ENCODE measurements around the gene SIK2. TPM values are rescaled to one million over a fixed set of nuclear protein-coding genes. Genes with fewer than 3 reads are reported as not detected.
"Not testable (repeated sequence)": the region's sequence is repeated elsewhere in the genome, so short reads cannot be mapped to it uniquely, and the experiment has no call there.

SIK2 gene
- total RNA-seq, 1 experiment from 2014 or later = 7.7 TPM

- no peak for DNase-seq (ENCODE audit: low spot score)
Observed at GRCh38 chr11:111698852-111699559, 96.8 kb downstream of the SIK2 start.

- no peak for DNase-seq (ENCODE audit: low spot score)
Observed at GRCh38 chr11:111699579-111700156, 97.4 kb downstream of the SIK2 start.

GRCh38 chr11:111700162-111700561 is 97.9 kb downstream of the SIK2 start:
- DNase-seq (ENCODE audit: low spot score) = no peak

- no peak for DNase-seq (ENCODE audit: low spot score)
Observed at GRCh38 chr11:111702623-111703022, 100.4 kb downstream of the SIK2 start.

- DNase-seq (ENCODE audit: low spot score) = no peak
Observed at GRCh38 chr11:111703576-111703975, 101.3 kb downstream of the SIK2 start.

- peak; percentile 78 for DNase-seq (ENCODE audit: low spot score)
Observed at GRCh38 chr11:111707039-111707690, 104.9 kb downstream of the SIK2 start.

GRCh38 chr11:111707691-111708067 is 105.4 kb downstream of the SIK2 start:
- DNase-seq (ENCODE audit: low spot score) = no peak

- no peak for DNase-seq (ENCODE audit: low spot score)
Observed at GRCh38 chr11:111714522-111714921, 112.3 kb downstream of the SIK2 start.

GRCh38 chr11:111715142-111715816 is 113.0 kb downstream of the SIK2 start:
- no peak for DNase-seq (ENCODE audit: low spot score)

- not testable (repeated sequence) for DNase-seq (ENCODE audit: low spot score)
Observed at GRCh38 chr11:111717660-111718059, 115.4 kb downstream of the SIK2 start.

- DNase-seq (ENCODE audit: low spot score) = peak; percentile 87
Observed at GRCh38 chr11:111718436-111718835, 116.2 kb downstream of the SIK2 start.

- no peak for DNase-seq (ENCODE audit: low spot score)
Observed at GRCh38 chr11:111718859-111719258, 116.6 kb downstream of the SIK2 start.

- no peak for DNase-seq (ENCODE audit: low spot score)
Observed at GRCh38 chr11:111719379-111719778, 117.1 kb downstream of the SIK2 start.

GRCh38 chr11:111720801-111721494 is 118.7 kb downstream of the SIK2 start:
- DNase-seq (ENCODE audit: low spot score) = no peak

- no peak for DNase-seq (ENCODE audit: low spot score)
Observed at GRCh38 chr11:111722501-111722900, 120.3 kb downstream of the SIK2 start.

- no peak for DNase-seq (ENCODE audit: low spot score)
Observed at GRCh38 chr11:111723595-111723994, 121.3 kb downstream of the SIK2 start.

- no peak for DNase-seq (ENCODE audit: low spot score)
Observed at GRCh38 chr11:111724615-111725129, 122.4 kb downstream of the SIK2 start.

- no peak for DNase-seq (ENCODE audit: low spot score)
Observed at GRCh38 chr11:111725621-111726020, 123.4 kb downstream of the SIK2 start.

GRCh38 chr11:111726301-111726713 is 124.1 kb downstream of the SIK2 start:
- DNase-seq (ENCODE audit: low spot score) = no peak

GRCh38 chr11:111727431-111727830 is 125.2 kb downstream of the SIK2 start:
- DNase-seq (ENCODE audit: low spot score) = no peak

GRCh38 chr11:111729071-111729830 is 127.0 kb downstream of the SIK2 start:
- DNase-seq (ENCODE audit: low spot score) = no peak

Measured in H4 (cell line).